ENCODE measurements around the gene KCMF1. TPM values are rescaled to one million over a fixed set of nuclear protein-coding genes. Genes with fewer than 3 reads are reported as not detected.

Gene KCMF1
- total and polyA plus RNA-seq, 2 of the 13 experiments (the other 11 are each of a cell fraction or from before 2014, with no cell fraction given) = 62.1 to 116 TPM

DNA sequence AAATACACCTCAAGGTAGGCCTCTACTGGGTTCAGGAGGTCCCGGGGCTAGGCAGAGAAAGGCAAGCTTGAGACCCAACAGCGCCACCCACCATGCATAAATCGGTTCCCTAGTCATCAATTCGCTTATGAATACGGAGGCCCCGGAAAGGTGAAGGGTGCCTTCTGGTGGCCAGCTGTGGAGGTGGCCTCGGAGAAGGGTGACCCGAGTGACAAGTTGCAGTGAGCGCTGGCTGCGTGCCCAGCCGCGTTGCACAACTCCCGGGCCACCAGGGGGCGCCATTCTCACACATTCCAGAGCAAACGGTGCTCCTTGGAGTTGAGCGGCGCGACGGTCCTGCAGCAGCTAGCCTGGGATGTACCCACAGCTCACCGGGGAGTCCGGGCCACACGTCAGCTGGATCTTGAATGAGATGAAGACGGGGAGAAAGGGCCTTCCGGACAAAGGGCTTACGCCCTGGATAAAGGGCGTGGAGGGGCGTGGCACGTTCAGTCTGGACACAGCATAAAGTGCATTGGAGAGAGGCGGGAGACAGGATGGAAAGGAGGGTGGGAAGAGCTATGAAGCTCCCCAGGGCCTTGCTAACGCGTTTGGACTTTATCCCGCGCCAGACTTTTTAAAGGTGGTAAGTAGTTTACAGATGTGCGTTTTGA, 45.1 kb upstream of the KCMF1 start (continued):
- peak; percentile 78 for TF ChIP-seq PRDM10 (CRISPR knock-in tag; IDR thresholded peaks at IDR 0.05; ENCODE audit: low read depth)
- TF ChIP-seq JUND (CRISPR knock-in tag; IDR thresholded peaks at IDR 0.05) = no peak; the same call in 1 of the 2 replicates
- no peak for TF ChIP-seq PLRG1 (conservative IDR thresholded peaks at IDR 0.05)
- peak; percentile 89 for TF ChIP-seq MXD4 (CRISPR knock-in tag; IDR thresholded peaks at IDR 0.05)
- TF ChIP-seq PPARG (CRISPR knock-in tag; conservative IDR thresholded peaks at IDR 0.05) = peak; percentile 74
- TF ChIP-seq, protein P1, sequence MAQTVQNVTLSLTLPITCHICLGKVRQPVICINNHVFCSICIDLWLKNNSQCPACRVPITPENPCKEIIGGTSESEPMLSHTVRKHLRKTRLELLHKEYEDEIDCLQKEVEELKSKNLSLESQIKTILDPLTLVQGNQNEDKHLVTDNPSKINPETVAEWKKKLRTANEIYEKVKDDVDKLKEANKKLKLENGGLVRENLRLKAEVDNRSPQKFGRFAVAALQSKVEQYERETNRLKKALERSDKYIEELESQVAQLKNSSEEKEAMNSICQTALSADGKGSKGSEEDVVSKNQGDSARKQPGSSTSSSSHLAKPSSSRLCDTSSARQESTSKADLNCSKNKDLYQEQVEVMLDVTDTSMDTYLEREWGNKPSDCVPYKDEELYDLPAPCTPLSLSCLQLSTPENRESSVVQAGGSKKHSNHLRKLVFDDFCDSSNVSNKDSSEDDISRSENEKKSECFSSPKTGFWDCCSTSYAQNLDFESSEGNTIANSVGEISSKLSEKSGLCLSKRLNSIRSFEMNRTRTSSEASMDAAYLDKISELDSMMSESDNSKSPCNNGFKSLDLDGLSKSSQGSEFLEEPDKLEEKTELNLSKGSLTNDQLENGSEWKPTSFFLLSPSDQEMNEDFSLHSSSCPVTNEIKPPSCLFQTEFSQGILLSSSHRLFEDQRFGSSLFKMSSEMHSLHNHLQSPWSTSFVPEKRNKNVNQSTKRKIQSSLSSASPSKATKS (CRISPR knock-in tag; IDR thresholded peaks at IDR 0.05) = no peak
- peak; percentile 79 for TF ChIP-seq HNRNPLL (IDR thresholded peaks at IDR 0.05; ENCODE audit: low read depth, low read length, poor library complexity, severe bottlenecking)
- TF ChIP-seq FOXJ3 (CRISPR knock-in tag; IDR thresholded peaks at IDR 0.05; ENCODE audit: borderline replicate concordance) = peak; percentile 64; the same call in 1 of the 2 replicates
- TF ChIP-seq POGZ (CRISPR knock-in tag; IDR thresholded peaks at IDR 0.05) = peak; percentile 92
- peak; percentile 80; the same call in 1 of the 2 replicates for TF ChIP-seq KDM1A (CRISPR knock-in tag; IDR thresholded peaks at IDR 0.05)
- TF ChIP-seq ZNF564 (CRISPR knock-in tag; IDR thresholded peaks at IDR 0.05) = peak; percentile 88; the same call in 1 of the 2 replicates
- TF ChIP-seq, protein P2, sequence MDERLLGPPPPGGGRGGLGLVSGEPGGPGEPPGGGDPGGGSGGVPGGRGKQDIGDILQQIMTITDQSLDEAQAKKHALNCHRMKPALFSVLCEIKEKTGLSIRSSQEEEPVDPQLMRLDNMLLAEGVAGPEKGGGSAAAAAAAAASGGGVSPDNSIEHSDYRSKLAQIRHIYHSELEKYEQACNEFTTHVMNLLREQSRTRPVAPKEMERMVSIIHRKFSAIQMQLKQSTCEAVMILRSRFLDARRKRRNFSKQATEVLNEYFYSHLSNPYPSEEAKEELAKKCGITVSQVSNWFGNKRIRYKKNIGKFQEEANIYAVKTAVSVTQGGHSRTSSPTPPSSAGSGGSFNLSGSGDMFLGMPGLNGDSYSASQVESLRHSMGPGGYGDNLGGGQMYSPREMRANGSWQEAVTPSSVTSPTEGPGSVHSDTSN (CRISPR knock-in tag; IDR thresholded peaks at IDR 0.05) = peak; percentile 65
- TF ChIP-seq ZNF343 (CRISPR knock-in tag; IDR thresholded peaks at IDR 0.05) = peak; percentile 95
- peak; percentile 99 for TF ChIP-seq GTF3A (CRISPR knock-in tag; conservative IDR thresholded peaks at IDR 0.05)
- peak; percentile 48; the same call in 1 of the 2 replicates for TF ChIP-seq ZNF136 (CRISPR knock-in tag; IDR thresholded peaks at IDR 0.05; ENCODE audit: low read depth)
- TF ChIP-seq ZNF501 (CRISPR knock-in tag; IDR thresholded peaks at IDR 0.05) = peak; percentile 90
- TF ChIP-seq ZNF33A (CRISPR knock-in tag; IDR thresholded peaks at IDR 0.05; ENCODE audit: borderline replicate concordance) = 0 out of 2 replicates have a peak, but pooled peaks have one; percentile 48
- no peak; the same call in 1 of the 2 replicates for TF ChIP-seq CHD4 (IDR thresholded peaks at IDR 0.05; ENCODE audit: borderline replicate concordance, low read length)
- peak; percentile 83; the same call in 1 of the 2 replicates for TF ChIP-seq TBX3 (IDR thresholded peaks at IDR 0.05; ENCODE audit: borderline replicate concordance)
- peak; percentile 89; the same call in 1 of the 2 replicates for TF ChIP-seq TOE1 (CRISPR knock-in tag; IDR thresholded peaks at IDR 0.05)
- peak; percentile 99 for TF ChIP-seq KDM4B (CRISPR knock-in tag; IDR thresholded peaks at IDR 0.05)
- TF ChIP-seq, protein P3, sequence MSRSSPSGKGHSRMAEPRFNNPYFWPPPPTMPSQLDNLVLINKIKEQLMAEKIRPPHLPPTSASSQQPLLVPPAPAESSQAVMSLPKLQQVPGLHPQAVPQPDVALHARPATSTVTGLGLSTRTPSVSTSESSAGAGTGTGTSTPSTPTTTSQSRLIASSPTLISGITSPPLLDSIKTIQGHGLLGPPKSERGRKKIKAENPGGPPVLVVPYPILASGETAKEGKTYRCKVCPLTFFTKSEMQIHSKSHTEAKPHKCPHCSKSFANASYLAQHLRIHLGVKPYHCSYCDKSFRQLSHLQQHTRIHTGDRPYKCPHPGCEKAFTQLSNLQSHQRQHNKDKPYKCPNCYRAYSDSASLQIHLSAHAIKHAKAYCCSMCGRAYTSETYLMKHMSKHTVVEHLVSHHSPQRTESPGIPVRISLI (CRISPR knock-in tag; IDR thresholded peaks at IDR 0.05; ENCODE audit: borderline replicate concordance) = peak; percentile 85
